Fibroblast of lung (primary cell): Measurements from ENCODE around the gene LRMDA.

Experiments
- CTCF ChIP-seq, 2 donors: IDR thresholded peaks in 1 of 2; conservative IDR thresholded peaks in 1 of 2; 1 replicate in 1 of 2; 2 replicates in 1 of 2; pipeline ENCODE4 v1.5.1; 2011 to 2012; ENCODE audit warnings: low read length in 2 of 2, control low read depth in 1 of 2, inconsistent platforms in 1 of 2, low read depth in 1 of 2, mild to moderate bottlenecking in 1 of 2
- EZH2 ChIP-seq: IDR thresholded peaks from 2 replicates; pipeline ENCODE4 v1.5.1; 2012; ENCODE audit warnings: low read length, control low read depth, mild to moderate bottlenecking; ENCODE audit errors: missing control alignments

- TF ChIP-seq CTCF (conservative IDR thresholded peaks at IDR 0.05 in 1 of 2, IDR thresholded peaks at IDR 0.05 in 1 of 2; ENCODE audit: low read depth in 1 of 2, low read length in 2 of 2) (no peak), EZH2 (no peak)
These were observed 517.2 kb downstream of the LRMDA start for GRCh38 chr10:75948583-75948982.
